Measurements from ENCODE around the gene LRRIQ1.
"Not testable (repeated sequence)": the region's sequence is repeated elsewhere in the genome, so short reads cannot be mapped to it uniquely, and the experiment has no call there.

The LRRIQ1 gene, protein sequence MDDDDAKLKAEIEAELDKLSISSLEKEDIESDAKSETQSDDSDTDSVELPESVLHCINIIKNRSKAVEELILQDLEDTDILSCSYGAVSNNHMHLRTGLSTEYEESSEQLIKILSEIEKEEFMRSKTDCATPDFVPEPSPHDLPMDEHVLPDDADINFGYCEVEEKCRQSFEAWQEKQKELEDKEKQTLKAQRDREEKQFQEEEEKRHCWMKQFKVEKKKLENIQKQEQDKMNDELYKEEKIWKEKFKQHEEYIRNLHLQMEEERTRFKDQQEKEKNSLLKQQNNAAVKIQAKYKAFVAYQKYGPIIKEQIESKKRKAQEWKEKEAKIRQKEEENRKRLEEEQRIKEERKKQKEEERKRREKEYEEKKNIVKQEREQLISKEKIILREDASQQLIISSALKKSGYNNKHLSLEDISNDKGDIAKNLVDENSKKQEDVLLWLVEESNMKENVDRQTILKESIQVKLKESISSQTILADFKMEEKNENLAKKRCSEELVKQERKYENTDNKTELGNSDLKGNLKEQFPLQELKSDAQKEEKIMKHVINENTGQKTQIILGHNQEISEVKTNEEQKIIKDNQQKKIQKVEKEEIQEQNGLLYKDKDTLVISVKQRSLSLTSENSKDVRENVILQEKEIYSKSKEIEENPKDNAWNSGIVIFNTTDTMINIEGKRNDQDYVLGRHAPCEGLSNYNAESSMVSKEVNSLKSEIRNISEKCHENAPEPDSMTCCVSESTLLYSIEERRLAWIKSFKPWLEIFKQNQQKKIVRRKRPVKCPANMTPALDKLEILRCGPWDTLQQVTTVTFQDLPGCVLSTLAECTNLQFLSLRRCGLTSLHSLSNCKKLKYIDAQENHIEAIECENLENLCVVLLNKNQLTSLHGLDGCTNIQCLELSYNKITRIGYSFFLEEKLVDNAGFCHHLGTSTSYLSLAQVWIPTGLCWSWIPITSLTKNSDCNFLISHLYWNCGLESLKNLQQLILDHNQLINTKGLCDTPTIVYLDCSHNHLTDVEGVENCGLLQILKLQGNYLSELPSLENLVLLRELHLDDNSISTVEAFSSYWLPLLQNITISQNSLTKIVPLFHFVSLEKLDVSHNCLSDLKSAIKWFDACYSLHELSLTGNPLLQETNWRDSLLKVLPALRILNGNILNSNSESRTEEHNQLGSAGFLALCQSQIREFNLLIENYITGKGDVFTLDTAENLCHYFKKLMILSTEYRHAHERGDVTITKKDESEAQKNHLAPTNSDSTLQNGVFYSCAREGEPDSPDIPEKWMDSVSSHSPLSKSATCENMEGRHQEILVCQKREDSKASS (N-terminal part only)

DNA sequence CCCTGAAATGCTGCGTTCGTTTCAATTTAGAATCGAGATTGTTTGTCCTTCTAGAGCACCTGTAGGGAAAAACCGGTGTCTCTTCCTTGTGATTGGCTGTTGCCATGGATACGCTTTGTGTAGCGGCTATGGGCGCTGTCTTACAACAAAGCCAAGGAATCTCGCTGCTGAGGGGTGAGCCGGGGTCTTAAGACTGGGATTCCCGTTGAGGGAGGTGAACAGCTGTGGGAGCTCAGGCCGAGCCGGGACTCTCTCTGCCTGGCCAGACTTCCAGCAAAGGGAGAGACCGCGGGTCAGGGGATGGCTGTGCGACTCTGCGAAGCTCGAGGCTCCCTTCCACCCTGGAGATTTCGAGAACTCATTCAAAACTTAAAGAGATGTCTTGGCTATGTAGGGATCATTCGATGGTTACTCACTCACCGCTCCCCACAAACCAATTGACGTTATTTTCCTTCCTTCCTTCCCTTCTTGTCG lies at the start of gene LRRIQ1, which contains the start of gene TSPAN19:
Gene LRRIQ1 (plus strand): TSS at position 118 of the 474 bp plus-strand sequence. CDS start 1,826 bp downstream, outside the sequence.
Gene TSPAN19 (minus strand): TSS at position 44 of the 474 bp plus-strand sequence. CDS start 6,331 bp downstream, outside the sequence.
- DNase-seq: peak; percentile 86

DNA sequence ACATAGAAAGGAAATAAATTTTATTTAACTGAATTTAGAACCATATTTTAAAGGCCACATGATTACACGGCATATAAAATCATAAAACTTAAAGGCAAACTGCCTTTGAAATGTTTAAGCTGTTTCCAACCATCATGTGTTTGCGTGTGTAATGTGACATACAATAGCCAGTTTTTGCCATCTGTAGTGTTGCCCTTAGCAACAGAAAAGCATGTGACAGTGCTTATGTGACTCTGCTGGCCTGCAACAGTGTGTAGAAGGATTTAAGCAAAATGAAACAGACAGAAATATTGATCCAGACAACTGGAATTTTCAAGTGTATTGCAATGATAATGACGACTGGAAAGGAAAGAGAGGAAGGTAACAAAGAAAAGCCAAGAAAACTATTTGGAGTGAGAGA lies 49.6 kb upstream of the LRRIQ1 start:
- no peak for DNase-seq

DNA sequence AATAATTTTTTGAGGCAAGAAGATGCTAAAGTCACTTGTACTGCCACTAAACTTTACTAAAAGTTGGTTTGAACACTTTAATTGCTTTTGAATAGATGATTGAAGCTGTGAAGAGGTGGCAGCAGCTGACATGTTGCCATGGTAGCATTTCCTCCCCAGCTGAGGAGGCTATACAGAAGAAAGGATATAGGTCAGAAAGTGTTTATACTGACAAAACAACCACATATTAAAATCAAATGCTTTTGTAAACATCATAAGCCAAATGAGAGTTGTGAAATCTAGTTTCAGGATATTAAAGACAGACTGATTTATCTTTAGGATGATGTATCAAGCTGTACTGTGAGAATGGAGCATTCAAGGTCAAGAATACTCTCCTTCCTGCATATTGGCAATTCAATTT lies 41.7 kb upstream of the LRRIQ1 start:
- no peak for DNase-seq

DNA sequence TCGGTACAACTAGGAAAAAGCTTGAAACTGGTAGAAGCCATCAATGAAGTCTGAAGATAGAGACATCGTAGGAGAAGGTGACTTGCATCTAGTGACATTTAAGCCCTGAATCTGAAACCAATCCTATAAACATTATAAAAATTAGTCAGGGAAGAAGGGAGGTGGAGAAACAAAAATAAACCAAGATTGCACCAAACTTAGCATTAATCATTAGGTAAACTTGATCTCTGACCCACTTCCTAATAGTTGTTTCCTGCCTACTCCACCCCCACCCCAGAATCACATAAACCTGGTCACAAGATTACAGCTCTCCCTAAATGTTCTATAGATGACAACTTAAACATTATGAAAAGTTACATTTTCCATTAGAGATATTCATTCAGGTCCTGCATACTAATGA lies 40.5 kb upstream of the LRRIQ1 start:
- no peak for DNase-seq

DNA sequence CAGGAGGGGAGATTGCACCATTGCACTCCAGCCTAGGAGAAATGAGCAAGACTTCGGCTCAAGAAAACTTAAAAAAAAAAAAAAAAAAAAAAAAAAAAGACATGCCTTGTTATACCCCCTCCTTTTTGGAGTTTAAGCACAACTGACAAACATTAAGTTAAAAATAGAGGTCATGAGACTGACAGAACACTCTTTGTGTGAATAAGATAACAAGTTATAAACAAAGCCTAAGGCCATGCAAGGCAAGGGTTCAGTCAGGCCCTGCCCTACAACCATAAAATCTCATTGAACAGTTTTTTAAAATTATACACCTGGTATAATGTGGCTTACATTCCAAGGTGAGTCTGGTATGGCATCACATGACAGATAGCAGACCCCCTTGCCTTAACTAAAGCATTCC lies 39.4 kb upstream of the LRRIQ1 start:
- DNase-seq: no peak

- DNase-seq: no peak
These were observed 37.8 kb upstream of the LRRIQ1 start for GRCh38 chr12:84998341-84998740.

- no peak for DNase-seq
These were observed 35.4 kb upstream of the LRRIQ1 start for GRCh38 chr12:85000729-85001128.

- DNase-seq: no peak
These were observed 33.3 kb upstream of the LRRIQ1 start for GRCh38 chr12:85002778-85003296.

- no peak for DNase-seq
These were observed 31.9 kb upstream of the LRRIQ1 start for GRCh38 chr12:85004204-85004603.

- not testable (repeated sequence) for DNase-seq
These were observed 31.1 kb upstream of the LRRIQ1 start for GRCh38 chr12:85005047-85005446.

GRCh38 chr12:85005615-85006014 lies 30.5 kb upstream of the LRRIQ1 start:
- no peak for DNase-seq

- no peak for DNase-seq
These were observed 29.9 kb upstream of the LRRIQ1 start for GRCh38 chr12:85006206-85006605.

GRCh38 chr12:85007836-85008235 lies 28.3 kb upstream of the LRRIQ1 start:
- no peak for DNase-seq

- DNase-seq: no peak
These were observed 19.7 kb upstream of the LRRIQ1 start for GRCh38 chr12:85016413-85016812.

DNA sequence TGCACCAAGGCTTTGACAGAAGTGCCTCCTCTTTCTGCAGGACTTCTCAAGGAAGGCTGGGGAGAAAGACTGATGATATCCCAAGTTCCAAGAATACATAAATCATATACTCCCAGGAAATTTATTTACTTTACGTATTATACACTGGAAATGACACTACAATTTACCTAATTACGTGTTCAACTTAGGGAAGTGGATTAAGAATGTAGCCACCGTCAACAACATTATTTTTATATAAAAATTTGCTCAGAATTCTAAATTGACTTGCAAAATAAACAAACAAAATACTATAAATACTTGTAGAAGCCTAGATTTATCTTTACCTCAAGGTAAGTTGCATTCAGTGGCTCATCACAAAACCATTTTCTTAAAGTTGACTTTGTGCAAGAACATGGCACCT lies 19.0 kb upstream of the LRRIQ1 start:
- no peak for DNase-seq

DNA sequence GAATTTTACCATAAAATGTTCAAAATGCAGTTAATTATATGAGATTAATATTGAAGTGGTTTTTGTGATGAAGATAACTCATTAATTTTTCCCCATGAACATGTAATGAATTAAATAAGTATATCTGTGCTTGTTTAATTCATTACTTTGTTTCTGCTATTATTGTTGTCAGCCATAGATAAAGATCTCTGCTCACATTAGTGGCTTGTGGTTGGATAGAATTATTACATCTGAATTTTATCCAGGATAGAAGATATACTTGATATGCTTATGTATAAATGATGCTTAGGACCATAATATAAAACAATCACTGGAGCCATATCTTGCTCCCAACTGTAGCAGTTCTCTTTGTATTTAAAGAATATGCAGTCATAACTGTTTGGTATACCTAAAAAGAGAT lies 18.5 kb upstream of the LRRIQ1 start:
- no peak for DNase-seq

DNA sequence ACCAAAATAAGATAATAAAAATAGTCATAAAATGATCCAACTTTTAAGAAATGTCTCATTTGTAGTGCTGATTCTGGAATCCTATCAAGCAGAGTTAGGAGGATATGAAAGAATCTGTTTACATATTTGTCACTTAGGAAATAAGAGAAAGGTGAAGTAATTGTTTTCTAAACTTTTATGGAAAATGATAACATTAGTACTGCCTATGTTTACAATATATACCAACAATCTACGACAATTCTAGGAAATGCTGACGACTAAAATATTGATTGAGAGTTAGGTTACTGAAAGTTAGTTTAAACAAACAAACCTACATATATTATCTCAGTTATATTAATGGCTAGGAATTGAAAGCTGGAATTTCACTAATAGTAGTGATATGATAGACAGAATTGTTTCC lies 18.1 kb upstream of the LRRIQ1 start:
- DNase-seq: no peak

GRCh38 chr12:85029456-85029855 lies 6.7 kb upstream of the LRRIQ1 start:
- DNase-seq: no peak

DNA sequence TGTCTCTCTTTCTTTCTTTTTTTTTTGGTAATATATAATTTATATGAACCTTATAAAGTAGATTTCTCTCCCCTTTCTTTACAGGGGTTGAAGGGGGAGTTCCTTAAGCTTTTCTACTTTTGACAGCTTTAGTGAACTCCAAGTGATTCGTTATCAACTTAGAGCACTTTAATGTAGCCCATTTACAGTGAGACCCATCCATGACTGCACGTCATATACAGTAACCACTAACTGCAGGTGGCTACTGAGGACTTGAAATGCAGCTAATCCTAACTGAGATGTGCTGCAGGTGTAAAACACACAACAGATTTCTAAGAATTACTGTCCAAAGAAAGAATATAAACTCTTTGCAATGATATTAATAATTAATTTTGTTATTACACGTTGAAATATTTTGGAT lies 582 bp downstream of the LRRIQ1 start:
- no peak for DNase-seq

DNA sequence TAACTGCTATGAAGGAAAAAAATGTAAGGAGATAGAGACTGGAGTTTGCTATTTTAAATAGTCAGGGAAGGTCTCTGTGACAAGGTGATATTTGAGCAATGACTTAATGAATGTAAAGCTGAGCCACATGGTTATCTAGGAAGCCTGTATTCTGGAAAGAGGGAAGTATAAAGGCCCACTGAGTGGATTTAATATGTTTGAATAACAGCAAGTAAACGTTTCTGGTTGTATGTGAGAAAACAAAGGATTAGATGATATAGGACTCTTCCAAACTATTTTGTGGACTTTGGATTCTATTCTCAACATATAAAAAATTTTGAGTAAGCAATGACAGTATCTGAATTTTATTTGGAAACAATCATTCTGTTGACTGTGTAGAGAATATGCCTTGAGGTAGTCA lies 5.2 kb downstream of the LRRIQ1 start:
- DNase-seq: no peak

- DNase-seq: no peak
These were observed 7.7 kb downstream of the LRRIQ1 start for GRCh38 chr12:85043829-85044228.

DNA sequence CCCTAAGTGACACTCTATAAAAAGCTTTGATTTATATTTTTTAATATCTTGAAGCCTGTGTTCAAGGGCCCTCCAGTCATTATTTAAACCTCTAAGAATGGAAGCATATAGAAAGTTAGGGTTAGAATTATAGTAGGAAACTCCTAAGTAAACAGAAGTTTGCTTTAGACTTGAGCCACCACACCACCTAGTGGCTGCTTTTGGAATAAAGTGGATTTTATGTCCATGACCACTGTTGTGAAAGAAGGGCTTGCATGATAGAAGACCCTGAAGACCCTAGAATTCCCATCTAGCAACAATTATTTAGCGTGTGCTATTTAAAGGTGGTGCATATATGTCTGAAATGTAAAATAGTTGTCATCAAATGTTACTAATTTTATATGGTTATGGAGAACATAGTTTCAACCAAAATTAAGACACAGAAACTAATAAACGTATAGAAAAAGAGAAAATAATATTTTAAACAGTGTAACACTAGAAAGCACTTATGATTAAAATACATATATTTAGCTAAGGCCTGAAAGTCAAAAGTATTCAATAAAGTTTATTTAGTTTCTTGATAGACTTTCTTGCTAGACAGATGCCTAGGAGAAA lies 21.3 kb downstream of the LRRIQ1 start:
- DNase-seq: no peak
